ENCODE measurements around the gene STX5. TPM values are rescaled to one million over a fixed set of nuclear protein-coding genes. Genes with fewer than 3 reads are reported as not detected.
"Not testable (repeated sequence)": the region's sequence is repeated elsewhere in the genome, so short reads cannot be mapped to it uniquely, and the experiment has no call there.

STX5 gene
- total RNA-seq, 1 donor = 35.8 TPM

- peaks cover 23% of the 10 kb centered on the region for H3K36me3 ChIP-seq (ENCODE audit: insufficient read depth, low read length)
These were observed 60.5 kb downstream of the STX5 start, which contains the start of gene TAF6L for GRCh38 chr11:62771144-62772021. TSS of gene TAF6L (plus strand) at chr11:62771396. CDS start at chr11:62775784, 4,388 bp downstream.

GRCh38 chr11:62770778-62771143 is 61.1 kb downstream of the STX5 start:
- peaks cover 19% of the 10 kb centered on the region for H3K79me2 ChIP-seq (ENCODE audit: insufficient read depth, low read length)
- peaks cover 18% of the 10 kb centered on the region for H3K4me1 ChIP-seq (ENCODE audit: insufficient read depth, low read length)
- peak; percentile 66 for DNase-seq (ENCODE audit: insufficient read length, low spot score, missing footprints)
- no peaks in the 10 kb centered on the region for H3K9me3 ChIP-seq (ENCODE audit: low read depth, low read length)
- no peak for TF ChIP-seq CTCF (IDR thresholded peaks at IDR 0.05; ENCODE audit: extremely low read depth, low read depth, low read length)
- peak overlapping the region; percentile 90 for H3K27ac ChIP-seq (ENCODE audit: low read depth, low read length)
- H4K20me1 ChIP-seq (ENCODE audit: insufficient read depth, low read length) = no peaks in the 10 kb centered on the region
- peak overlapping the region; percentile 87 for H3K4me2 ChIP-seq (ENCODE audit: insufficient read depth, low read length)
- no peaks in the 10 kb centered on the region for H3K27me3 ChIP-seq (ENCODE audit: insufficient read depth, low read length)
- peak overlapping the region; percentile 95 for H2AFZ ChIP-seq (ENCODE audit: low read length)
- H3K36me3 ChIP-seq (ENCODE audit: insufficient read depth, low read length) = peaks cover 24% of the 10 kb centered on the region
- H3K4me3 ChIP-seq (ENCODE audit: insufficient read depth, low read length) = peak overlapping the region; percentile 84

More at GRCh38 chr11:62771144-62772021, 60.5 kb downstream of the STX5 start, which contains the start of gene TAF6L:
- Histone ChIP-seq H4K20me1 (ENCODE audit: insufficient read depth, low read length) (no peaks in the 10 kb centered on the region), H3K79me2 (ENCODE audit: insufficient read depth, low read length) (peaks cover 19% of the 10 kb centered on the region), H3K4me2 (ENCODE audit: insufficient read depth, low read length) (peak within 1 kb of the TSS; percentile 87), H3K27ac (ENCODE audit: low read depth, low read length) (peak within 1 kb of the TSS; percentile 90), H3K9me3 (ENCODE audit: low read depth, low read length) (no peaks in the 10 kb centered on the region), H3K27me3 (ENCODE audit: insufficient read depth, low read length) (no peaks in the 10 kb centered on the region), H3K4me1 (ENCODE audit: insufficient read depth, low read length) (peaks cover 18% of the 10 kb centered on the region), H3K4me3 (ENCODE audit: insufficient read depth, low read length) (peak within 1 kb of the TSS; percentile 84), H2AFZ (ENCODE audit: low read length) (peak within 1 kb of the TSS; percentile 95)
- no peak for TF ChIP-seq CTCF (IDR thresholded peaks at IDR 0.05; ENCODE audit: extremely low read depth, low read depth, low read length)
- DNase-seq (ENCODE audit: insufficient read length, low spot score, missing footprints) = peak; percentile 98

GRCh38 chr11:62760867-62761227 is 71.0 kb downstream of the STX5 start:
- Histone ChIP-seq H3K4me3 (ENCODE audit: insufficient read depth, low read length) (peak overlapping the region; percentile 98), H3K36me3 (ENCODE audit: insufficient read depth, low read length) (peaks cover 12% of the 10 kb centered on the region), H2AFZ (ENCODE audit: low read length) (peak overlapping the region; percentile 35), H3K4me2 (ENCODE audit: insufficient read depth, low read length) (peak overlapping the region; percentile 95), H3K79me2 (ENCODE audit: insufficient read depth, low read length) (peaks cover 16% of the 10 kb centered on the region)
- H3K27ac ChIP-seq (ENCODE audit: low read depth, low read length); H4K20me1 ChIP-seq (ENCODE audit: insufficient read depth, low read length); H3K27me3 ChIP-seq (ENCODE audit: insufficient read depth, low read length); H3K4me1 ChIP-seq (ENCODE audit: insufficient read depth, low read length); H3K9me3 ChIP-seq (ENCODE audit: low read depth, low read length); DNase-seq (ENCODE audit: insufficient read length, low spot score, missing footprints): not testable (repeated sequence)

GRCh38 chr11:62757846-62758788 is 73.7 kb downstream of the STX5 start:
- H4K20me1 ChIP-seq (ENCODE audit: insufficient read depth, low read length) = no peaks in the 10 kb centered on the region
- H2AFZ ChIP-seq (ENCODE audit: low read length) = peak overlapping the region; percentile 52
- TF ChIP-seq CTCF (IDR thresholded peaks at IDR 0.05; ENCODE audit: extremely low read depth, low read depth, low read length) = no peak
- no peak overlapping the region for H3K27ac ChIP-seq (ENCODE audit: low read depth, low read length)
- peaks cover 20% of the 10 kb centered on the region for H3K79me2 ChIP-seq (ENCODE audit: insufficient read depth, low read length)
- no peak overlapping the region for H3K4me2 ChIP-seq (ENCODE audit: insufficient read depth, low read length)
- H3K4me3 ChIP-seq (ENCODE audit: insufficient read depth, low read length) = no peak overlapping the region
- no peaks in the 10 kb centered on the region for H3K9me3 ChIP-seq (ENCODE audit: low read depth, low read length)
- H3K36me3 ChIP-seq (ENCODE audit: insufficient read depth, low read length) = no peaks in the 10 kb centered on the region
- H3K4me1 ChIP-seq (ENCODE audit: insufficient read depth, low read length) = peaks cover 12% of the 10 kb centered on the region
- no peak for DNase-seq (ENCODE audit: insufficient read length, low spot score, missing footprints)
- H3K27me3 ChIP-seq (ENCODE audit: insufficient read depth, low read length) = no peaks in the 10 kb centered on the region

Small RNAs within 50 kb of the gene (small RNA-seq; reads per million reads assigned to genes)
- 0.60 reads per million for gene MIR6514
- not detected for gene RF00099
- not detected for gene RNU6-118P
- not detected for gene SNORD22
- gene SNORD26 = not detected
- gene SNORD27 = not detected
- gene SNORD28 = not detected
- gene SNORD30 = 32.7 reads per million, percentile 95 among the genes with 10 or more reads in this experiment

Other genes starting within 250 kb of the STX5 start
- 6.5 and 7.6 TPM in 2 replicates for gene TUT1, start 240.5 kb downstream of the STX5 start, total RNA-seq
- gene MTA2, start 230.2 kb downstream of the STX5 start, total RNA-seq = 102 and 105 TPM in 2 replicates
- gene EML3, start 219.3 kb downstream of the STX5 start, total RNA-seq = 26.4 and 29.5 TPM in 2 replicates
- 6.5 TPM in 2 replicates for gene ROM1, start 218.8 kb downstream of the STX5 start, total RNA-seq
- gene B3GAT3, start 210.1 kb downstream of the STX5 start, total RNA-seq = 27.1 and 30.8 TPM in 2 replicates
- gene GANAB, start 185.4 kb downstream of the STX5 start, total RNA-seq = 219 and 242 TPM in 2 replicates
- gene INTS5, start 178.7 kb downstream of the STX5 start, total RNA-seq = 19.2 and 20.6 TPM in 2 replicates
- 13.3 and 17.4 TPM in 2 replicates for gene C11orf98, start 166.8 kb downstream of the STX5 start, total RNA-seq
- gene CSKMT, start 166.7 kb downstream of the STX5 start, total RNA-seq = 6.2 and 11.2 TPM in 2 replicates
- 4.4 and 5.8 TPM in 2 replicates for gene UQCC3, start 160.4 kb downstream of the STX5 start, total RNA-seq
- 7.6 and 8.0 TPM in 2 replicates for gene LBHD1, start 159.8 kb downstream of the STX5 start, total RNA-seq
- 98.1 and 107 TPM in 2 replicates for gene UBXN1, start 153.0 kb downstream of the STX5 start, total RNA-seq
- gene LRRN4CL, start 142.5 kb downstream of the STX5 start, total RNA-seq = 9.1 and 13.8 TPM in 2 replicates
- 63.6 and 67.7 TPM in 2 replicates for gene BSCL2, start 124.6 kb downstream of the STX5 start, total RNA-seq
- gene GNG3, start 124.4 kb downstream of the STX5 start, total RNA-seq = not detected in 2 replicates
- 13.0 and 18.8 TPM in 2 replicates for gene HNRNPUL2, start 104.6 kb downstream of the STX5 start, total RNA-seq
- gene TTC9C, start 103.6 kb downstream of the STX5 start, total RNA-seq = 34.0 and 35.9 TPM in 2 replicates
- 13.0 TPM in 2 replicates for gene ZBTB3, start 77.9 kb downstream of the STX5 start, total RNA-seq
- gene POLR2G, start 70.5 kb downstream of the STX5 start, total RNA-seq = 48.3 and 57.9 TPM in 2 replicates
- gene TAF6L, start 60.7 kb downstream of the STX5 start, total RNA-seq = 21.2 and 22.1 TPM in 2 replicates
- gene TMEM179B, start 44.6 kb downstream of the STX5 start, total RNA-seq = 37.4 and 51.4 TPM in 2 replicates
- 9.0 and 11.5 TPM in 2 replicates for gene TMEM223, start 40.0 kb downstream of the STX5 start, total RNA-seq
- 25.6 and 31.1 TPM in 2 replicates for gene NXF1, start 26.6 kb downstream of the STX5 start, total RNA-seq
- gene TEX54, start 790 bp upstream of the STX5 start, total RNA-seq = not detected in 2 replicates
- 31.2 and 34.0 TPM in 2 replicates for gene WDR74, start 7.5 kb upstream of the STX5 start, total RNA-seq
- gene SLC3A2, start 48.8 kb upstream of the STX5 start, total RNA-seq = 217 and 259 TPM in 2 replicates
- under 0.01 TPM in 1 of 2 replicates, not detected in the other for gene CHRM1, start 89.3 kb upstream of the STX5 start, total RNA-seq
- not detected in 2 replicates for gene SLC22A6, start 152.9 kb upstream of the STX5 start, total RNA-seq
- not detected in 2 replicates for gene SLC22A8, start 183.8 kb upstream of the STX5 start, total RNA-seq